ENCODE data around the gene DAGLB.

The DAGLB gene

DNA sequence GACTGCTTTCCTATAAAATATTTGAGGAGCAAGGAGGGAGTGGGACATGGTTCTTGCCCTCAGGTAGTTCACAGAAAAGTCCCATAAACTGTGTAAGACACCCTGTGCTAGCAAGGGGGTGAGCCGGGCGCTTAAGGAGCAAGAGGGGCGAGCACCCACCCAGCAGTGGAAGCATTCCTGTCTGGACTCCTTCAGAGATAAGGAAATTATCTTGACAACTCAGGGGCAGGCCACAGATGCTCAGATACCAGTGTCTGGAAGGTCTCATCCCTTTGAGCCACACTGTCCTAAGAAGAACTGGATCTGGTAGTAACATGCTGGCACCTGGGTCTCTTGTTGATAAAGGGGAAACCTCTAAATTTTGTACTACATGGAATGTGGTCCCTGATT is 54.1 kb downstream of the DAGLB start:
- H3K27ac ChIP-seq: peak overlapping the region; percentile 30
- TF ChIP-seq, protein P1, sequence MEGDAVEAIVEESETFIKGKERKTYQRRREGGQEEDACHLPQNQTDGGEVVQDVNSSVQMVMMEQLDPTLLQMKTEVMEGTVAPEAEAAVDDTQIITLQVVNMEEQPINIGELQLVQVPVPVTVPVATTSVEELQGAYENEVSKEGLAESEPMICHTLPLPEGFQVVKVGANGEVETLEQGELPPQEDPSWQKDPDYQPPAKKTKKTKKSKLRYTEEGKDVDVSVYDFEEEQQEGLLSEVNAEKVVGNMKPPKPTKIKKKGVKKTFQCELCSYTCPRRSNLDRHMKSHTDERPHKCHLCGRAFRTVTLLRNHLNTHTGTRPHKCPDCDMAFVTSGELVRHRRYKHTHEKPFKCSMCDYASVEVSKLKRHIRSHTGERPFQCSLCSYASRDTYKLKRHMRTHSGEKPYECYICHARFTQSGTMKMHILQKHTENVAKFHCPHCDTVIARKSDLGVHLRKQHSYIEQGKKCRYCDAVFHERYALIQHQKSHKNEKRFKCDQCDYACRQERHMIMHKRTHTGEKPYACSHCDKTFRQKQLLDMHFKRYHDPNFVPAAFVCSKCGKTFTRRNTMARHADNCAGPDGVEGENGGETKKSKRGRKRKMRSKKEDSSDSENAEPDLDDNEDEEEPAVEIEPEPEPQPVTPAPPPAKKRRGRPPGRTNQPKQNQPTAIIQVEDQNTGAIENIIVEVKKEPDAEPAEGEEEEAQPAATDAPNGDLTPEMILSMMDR (conservative IDR thresholded peaks at IDR 0.05): no peak
- no peak for TF ChIP-seq ZFX (IDR thresholded peaks at IDR 0.05)

DNA sequence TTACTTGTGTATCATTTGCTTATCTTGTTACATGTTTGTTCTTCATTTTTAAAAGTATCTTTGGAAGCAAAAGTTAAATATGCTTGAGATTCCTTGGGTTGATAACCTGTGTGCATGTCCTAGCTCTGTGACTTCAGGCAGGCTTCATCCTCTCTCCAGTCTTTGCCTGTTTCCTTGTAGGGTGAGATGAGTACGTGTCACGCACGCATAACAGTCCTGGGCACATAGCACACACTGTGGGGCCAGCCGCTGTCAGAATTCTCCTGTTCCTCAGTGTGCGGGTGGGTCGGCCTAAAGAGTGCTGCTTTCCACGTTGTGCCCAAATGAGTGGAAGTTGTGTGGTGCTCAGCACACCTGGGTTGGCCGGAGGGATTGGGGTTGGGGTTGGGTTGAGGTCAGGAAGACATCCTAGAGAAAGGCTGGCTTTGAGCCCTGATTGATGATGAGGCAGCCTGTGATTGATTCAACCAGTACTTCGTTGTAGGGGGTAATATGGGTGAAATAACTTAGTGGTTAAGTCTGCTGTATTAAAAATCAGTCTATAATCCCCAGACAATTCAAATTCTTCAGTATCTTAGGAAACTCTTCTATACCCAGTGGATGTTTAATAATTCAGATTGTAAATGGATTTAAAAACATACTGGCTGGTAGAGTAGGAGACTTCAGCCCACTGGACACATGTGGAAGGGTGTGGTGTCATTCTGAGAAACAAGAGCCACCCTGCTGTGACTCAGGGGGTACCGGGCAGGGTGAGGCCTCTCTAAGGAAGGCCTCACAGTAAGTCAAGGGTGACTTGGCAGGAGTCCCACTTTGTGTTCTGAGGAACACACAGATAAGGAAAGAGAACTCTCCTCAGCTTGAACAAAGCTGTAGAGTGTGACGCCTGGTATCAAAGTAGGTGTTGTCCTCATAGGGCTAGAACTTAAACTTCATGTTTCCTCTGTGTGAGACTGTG is 54.8 kb downstream of the DAGLB start:
- peak overlapping the region; percentile 30 for H3K27ac ChIP-seq
- TF ChIP-seq, protein P1 (conservative IDR thresholded peaks at IDR 0.05): no peak
- TF ChIP-seq ZFX (IDR thresholded peaks at IDR 0.05): no peak

DNA sequence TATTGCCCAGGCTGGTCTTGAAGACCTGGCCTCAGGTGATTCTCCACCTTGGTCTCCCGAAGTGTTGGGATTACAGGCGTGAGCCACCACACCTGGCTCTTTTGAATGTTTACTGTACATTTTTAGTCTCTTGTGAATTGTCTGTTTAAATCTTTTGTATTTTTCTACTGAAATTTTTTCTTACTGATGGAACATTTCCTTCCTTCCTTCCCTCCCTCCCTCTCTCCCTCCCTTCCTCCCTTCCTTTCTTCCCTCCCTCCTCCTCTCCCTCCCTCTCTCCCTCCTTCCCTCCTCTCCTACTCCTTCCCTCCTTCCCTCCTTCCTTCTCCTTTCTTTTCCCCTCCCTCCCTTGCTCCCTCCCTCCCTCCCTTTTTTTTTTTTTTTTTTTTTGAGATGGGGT is 58.0 kb downstream of the DAGLB start:
- H3K27ac ChIP-seq: no peak overlapping the region
- TF ChIP-seq ZFX (IDR thresholded peaks at IDR 0.05): no peak
- TF ChIP-seq, protein P1 (conservative IDR thresholded peaks at IDR 0.05): no peak

DNA sequence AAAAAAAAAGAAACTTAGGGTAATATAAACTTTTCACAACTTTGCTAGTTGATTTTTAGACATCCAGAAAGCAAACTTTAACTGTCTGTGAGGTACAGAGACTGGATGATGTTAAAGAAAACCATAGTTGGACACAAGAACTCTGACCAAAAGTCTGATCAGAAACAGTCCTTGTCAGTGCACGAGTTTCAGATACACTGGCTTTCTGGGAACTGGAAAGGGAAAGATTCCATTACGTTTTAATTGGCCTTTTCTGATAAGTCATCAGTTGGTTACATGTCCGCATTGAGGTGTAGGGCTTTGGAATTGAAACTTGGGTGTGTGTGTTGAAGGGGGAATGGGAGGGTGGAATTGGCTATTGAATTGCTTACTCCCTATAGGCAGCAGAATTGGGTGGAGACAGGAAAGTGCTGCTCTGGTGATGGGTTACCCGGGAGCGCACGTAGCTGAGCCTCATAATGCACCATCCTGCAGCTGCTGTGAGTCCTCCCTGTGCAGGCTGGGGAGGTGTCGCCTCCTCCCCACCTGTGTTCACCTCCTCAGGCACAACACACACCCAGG is 59.9 kb downstream of the DAGLB start:
- TF ChIP-seq, protein P1 (conservative IDR thresholded peaks at IDR 0.05): no peak
- TF ChIP-seq ZFX (IDR thresholded peaks at IDR 0.05): no peak
- H3K27ac ChIP-seq: no peak overlapping the region

DNA sequence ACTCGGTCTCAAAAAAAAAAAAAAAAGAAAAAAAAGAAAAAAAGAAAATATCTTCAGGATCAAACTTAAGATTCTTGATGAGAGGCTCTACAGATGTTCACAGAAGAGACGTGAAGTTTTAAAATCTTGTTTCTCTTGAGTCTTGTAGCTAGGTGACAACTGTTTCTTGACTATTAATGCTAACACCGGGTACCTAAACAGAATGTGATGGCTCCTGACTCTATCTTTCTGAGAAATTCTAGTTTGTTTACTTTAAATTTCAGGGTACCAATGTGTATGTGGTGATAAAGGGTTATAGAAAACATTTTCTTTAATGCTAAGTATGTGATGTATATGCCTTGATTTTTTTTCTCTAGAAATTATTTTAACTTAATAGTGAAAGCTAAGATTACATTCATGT is 61.0 kb downstream of the DAGLB start:
- TF ChIP-seq, protein P1 (conservative IDR thresholded peaks at IDR 0.05): no peak
- no peak for TF ChIP-seq ZFX (IDR thresholded peaks at IDR 0.05)
- H3K27ac ChIP-seq: peak overlapping the region; percentile 50

DNA sequence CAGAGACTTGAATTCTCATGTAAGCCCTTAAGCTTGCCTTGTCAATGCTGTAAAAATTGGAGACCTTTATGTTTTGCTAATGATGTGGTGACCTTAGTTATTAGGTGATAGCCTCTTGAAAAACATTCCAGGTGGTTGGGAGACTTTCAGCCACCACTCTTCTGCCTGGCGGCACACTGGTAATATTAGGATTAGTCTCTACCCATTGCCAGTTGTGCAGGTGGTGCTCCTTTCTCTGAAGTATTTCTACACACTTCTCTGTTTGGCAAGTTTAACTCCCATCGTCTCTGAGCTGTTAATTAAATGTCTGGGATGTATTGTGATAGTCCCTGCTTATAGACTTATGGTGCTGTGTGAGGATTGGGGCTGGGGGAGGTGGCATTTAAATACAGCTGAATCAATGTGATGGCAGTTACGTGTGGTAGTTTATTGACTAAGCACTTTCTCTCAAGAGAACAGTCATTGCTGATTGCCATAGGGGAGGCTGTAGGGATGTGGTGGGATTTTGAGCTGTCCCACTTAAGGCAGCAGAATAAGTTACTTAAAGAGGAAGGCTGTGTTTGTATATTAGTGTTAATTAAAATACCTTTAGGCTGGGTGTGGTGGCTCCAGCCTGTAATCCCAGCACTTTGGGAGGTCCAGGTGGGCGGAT is 61.7 kb downstream of the DAGLB start:
- peak overlapping the region; percentile 50 for H3K27ac ChIP-seq

More for the DNA sequence above, 61.7 kb downstream of the DAGLB start:
- no peak for TF ChIP-seq ZFX (IDR thresholded peaks at IDR 0.05)
- TF ChIP-seq, protein P1 (conservative IDR thresholded peaks at IDR 0.05): no peak
